ENCODE measurements around the gene YPEL3.
"Not testable (repeated sequence)": the region's sequence is repeated elsewhere in the genome, so short reads cannot be mapped to it uniquely, and the experiment has no call there.

The YPEL3 gene

GRCh38 chr16:30116291-30117207 is 20.5 kb upstream of the YPEL3 start:
- no peak for DNase-seq

GRCh38 chr16:30115238-30115637 is 19.2 kb upstream of the YPEL3 start:
- no peak for DNase-seq

- not testable (repeated sequence) for DNase-seq
These were observed 18.8 kb upstream of the YPEL3 start for GRCh38 chr16:30114833-30115232.

GRCh38 chr16:30114411-30114810 is 18.4 kb upstream of the YPEL3 start:
- no peak for DNase-seq

GRCh38 chr16:30113711-30114333 is 17.8 kb upstream of the YPEL3 start:
- no peak for DNase-seq

- no peak for DNase-seq
These were observed 17.2 kb upstream of the YPEL3 start, which contains the start of gene GDPD3 for GRCh38 chr16:30113031-30113710. GDPD3 (minus strand) TSS chr16:30113537; CDS start chr16:30113478, 59 bp downstream.

GRCh38 chr16:30112197-30113030 is 16.4 kb upstream of the YPEL3 start:
- DNase-seq = peak; percentile 36

GRCh38 chr16:30110661-30111060 is 14.6 kb upstream of the YPEL3 start:
- no peak for DNase-seq

- no peak for DNase-seq
These were observed 12.2 kb upstream of the YPEL3 start for GRCh38 chr16:30108059-30108850.

GRCh38 chr16:30104492-30104891 is 8.5 kb upstream of the YPEL3 start:
- no peak for DNase-seq

- no peak for DNase-seq
These were observed 8.1 kb upstream of the YPEL3 start for GRCh38 chr16:30104090-30104489.

GRCh38 chr16:30096862-30097563 is 1.0 kb upstream of the YPEL3 start:
- DNase-seq = no peak

- no peak for DNase-seq
These were observed 591 bp downstream of the YPEL3 start for GRCh38 chr16:30095166-30096078.

GRCh38 chr16:30094541-30095165 is 1.4 kb downstream of the YPEL3 start:
- no peak for DNase-seq

- DNase-seq = peak; percentile 37
These were observed 3.5 kb downstream of the YPEL3 start for GRCh38 chr16:30092373-30093010.

GRCh38 chr16:30091474-30092372 is 4.3 kb downstream of the YPEL3 start, which contains the start of gene TBX6:
TBX6 (minus strand) TSS chr16:30091924; CDS start chr16:30091193, 731 bp downstream.
- peak; percentile 96 for DNase-seq

- no peak for DNase-seq
These were observed 5.2 kb downstream of the YPEL3 start for GRCh38 chr16:30090610-30091331.

Data from NCI-H345 (cell line).